Measurements from ENCODE around the gene RALY.

GRCh38 chr20:34043025-34043424 is 49.3 kb downstream of the RALY start:
- TF ChIP-seq GLIS3 (CRISPR knock-in tag; IDR thresholded peaks at IDR 0.05) (no peak), OSR1 (CRISPR knock-in tag; IDR thresholded peaks at IDR 0.05) (no peak), PATZ1 (CRISPR knock-in tag; IDR thresholded peaks at IDR 0.05; ENCODE audit: borderline replicate concordance) (no peak), TSHZ2 (CRISPR knock-in tag; IDR thresholded peaks at IDR 0.05) (no peak), SNAI2 (CRISPR knock-in tag; IDR thresholded peaks at IDR 0.05) (no peak), ZFP3 (CRISPR knock-in tag; IDR thresholded peaks at IDR 0.05) (no peak)
